Islet of Langerhans (tissue), 1 donor: ENCODE measurements around the gene ANO2.

ENCODE experiments used
- FAIRE-seq: peaks from one replicate; lab custom pipeline; 2011; peaks lifted over from hg19 to GRCh38; lab: Jason Lieb, UNC

Gene ANO2

GRCh38 chr12:5964913-5965900 is 20.1 kb upstream of the ANO2 start:
- no peak for FAIRE-seq

GRCh38 chr12:5963515-5963914 is 18.5 kb upstream of the ANO2 start:
- FAIRE-seq = no peak

GRCh38 chr12:5960783-5961182 is 15.7 kb upstream of the ANO2 start:
- FAIRE-seq = no peak

- FAIRE-seq = no peak
Observed at GRCh38 chr12:5956987-5957386, 11.9 kb upstream of the ANO2 start.

- FAIRE-seq = no peak
Observed at GRCh38 chr12:5954661-5955060, 9.6 kb upstream of the ANO2 start.

- no peak for FAIRE-seq
Observed at GRCh38 chr12:5953835-5954586, 9.0 kb upstream of the ANO2 start.

- no peak for FAIRE-seq
Observed at GRCh38 chr12:5952031-5952430, 7.0 kb upstream of the ANO2 start.

- no peak for FAIRE-seq
Observed at GRCh38 chr12:5948696-5949095, 3.6 kb upstream of the ANO2 start.

- FAIRE-seq = no peak
Observed at GRCh38 chr12:5947006-5947405, 1.9 kb upstream of the ANO2 start.

- FAIRE-seq = no peak
Observed at GRCh38 chr12:5946388-5946787, 1.3 kb upstream of the ANO2 start.

- no peak for FAIRE-seq
Observed at GRCh38 chr12:5944688-5945070, 380 bp downstream of the ANO2 start.

GRCh38 chr12:5944053-5944452 is 1.0 kb downstream of the ANO2 start:
- no peak for FAIRE-seq

- FAIRE-seq = no peak
Observed at GRCh38 chr12:5941907-5942306, 3.2 kb downstream of the ANO2 start.

- no peak for FAIRE-seq
Observed at GRCh38 chr12:5927732-5928516, 17.1 kb downstream of the ANO2 start.

GRCh38 chr12:5925646-5926045 is 19.4 kb downstream of the ANO2 start:
- FAIRE-seq = no peak

GRCh38 chr12:5924342-5924741 is 20.7 kb downstream of the ANO2 start:
- no peak for FAIRE-seq

GRCh38 chr12:5923751-5924150 is 21.3 kb downstream of the ANO2 start:
- no peak for FAIRE-seq

- no peak for FAIRE-seq
Observed at GRCh38 chr12:5923043-5923605, 21.9 kb downstream of the ANO2 start.

- no peak for FAIRE-seq
Observed at GRCh38 chr12:5921966-5922899, 22.8 kb downstream of the ANO2 start.

- no peak for FAIRE-seq
Observed at GRCh38 chr12:5921027-5921909, 23.8 kb downstream of the ANO2 start.
